ENCODE results near the gene TMPRSS11A. TPM values are rescaled to one million over a fixed set of nuclear protein-coding genes. Genes with fewer than 3 reads are reported as not detected.

TMPRSS11A gene
- polyA plus RNA-seq, 1 experiment, result not detected

DNA sequence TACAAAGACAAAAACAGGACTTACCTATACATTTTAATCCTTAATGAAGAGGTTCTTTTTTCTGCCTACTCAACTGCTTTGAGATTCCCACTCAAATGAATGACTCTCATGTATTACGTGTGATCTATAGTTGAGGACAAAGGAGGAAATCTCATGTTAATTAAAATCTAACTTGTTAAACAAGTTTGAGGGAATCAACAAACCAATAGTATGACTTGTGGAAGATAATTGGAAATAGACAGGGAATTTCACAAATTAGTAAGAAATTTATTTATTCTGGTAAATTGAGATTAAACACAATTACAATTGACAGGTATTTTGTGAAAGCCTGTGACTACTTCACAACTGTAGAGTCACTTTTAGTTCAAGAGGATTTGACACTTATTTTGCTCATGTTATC lies 79.4 kb downstream of the TMPRSS11A start, which contains the start of gene TMPRSS11D:
TMPRSS11D (minus strand) TSS at position 101 of the 400 bp plus-strand sequence; CDS start at position 32, 69 bp downstream.
- Histone ChIP-seq H3K4me3 (ENCODE audit: low read depth, low read length) (no peak within 1 kb of the TSS), H3K27ac (ENCODE audit: low read depth, low read length) (no peak within 1 kb of the TSS), H3K9me3 (ENCODE audit: control insufficient read depth, insufficient read depth, low read length) (no peaks in the 10 kb centered on the region), H3K27me3 (ENCODE audit: control insufficient read depth, insufficient read depth, low read length) (no peaks in the 10 kb centered on the region)
- DNase-seq (ENCODE audit: low read depth, low spot score), result no peak
- ChIA-PET POLR2A (no interaction called here), CTCF (interaction anchor here (0.5 to 7.8 kb wide), 3 partner anchors 27 to 220 kb away, joined by 3 to 62 read pairs (median 9); no protein-coding TSS in a partner anchor)
- TF ChIP-seq, protein P1, sequence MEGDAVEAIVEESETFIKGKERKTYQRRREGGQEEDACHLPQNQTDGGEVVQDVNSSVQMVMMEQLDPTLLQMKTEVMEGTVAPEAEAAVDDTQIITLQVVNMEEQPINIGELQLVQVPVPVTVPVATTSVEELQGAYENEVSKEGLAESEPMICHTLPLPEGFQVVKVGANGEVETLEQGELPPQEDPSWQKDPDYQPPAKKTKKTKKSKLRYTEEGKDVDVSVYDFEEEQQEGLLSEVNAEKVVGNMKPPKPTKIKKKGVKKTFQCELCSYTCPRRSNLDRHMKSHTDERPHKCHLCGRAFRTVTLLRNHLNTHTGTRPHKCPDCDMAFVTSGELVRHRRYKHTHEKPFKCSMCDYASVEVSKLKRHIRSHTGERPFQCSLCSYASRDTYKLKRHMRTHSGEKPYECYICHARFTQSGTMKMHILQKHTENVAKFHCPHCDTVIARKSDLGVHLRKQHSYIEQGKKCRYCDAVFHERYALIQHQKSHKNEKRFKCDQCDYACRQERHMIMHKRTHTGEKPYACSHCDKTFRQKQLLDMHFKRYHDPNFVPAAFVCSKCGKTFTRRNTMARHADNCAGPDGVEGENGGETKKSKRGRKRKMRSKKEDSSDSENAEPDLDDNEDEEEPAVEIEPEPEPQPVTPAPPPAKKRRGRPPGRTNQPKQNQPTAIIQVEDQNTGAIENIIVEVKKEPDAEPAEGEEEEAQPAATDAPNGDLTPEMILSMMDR (IDR thresholded peaks at IDR 0.05; ENCODE audit: low read depth, low read length), result no peak

DNA sequence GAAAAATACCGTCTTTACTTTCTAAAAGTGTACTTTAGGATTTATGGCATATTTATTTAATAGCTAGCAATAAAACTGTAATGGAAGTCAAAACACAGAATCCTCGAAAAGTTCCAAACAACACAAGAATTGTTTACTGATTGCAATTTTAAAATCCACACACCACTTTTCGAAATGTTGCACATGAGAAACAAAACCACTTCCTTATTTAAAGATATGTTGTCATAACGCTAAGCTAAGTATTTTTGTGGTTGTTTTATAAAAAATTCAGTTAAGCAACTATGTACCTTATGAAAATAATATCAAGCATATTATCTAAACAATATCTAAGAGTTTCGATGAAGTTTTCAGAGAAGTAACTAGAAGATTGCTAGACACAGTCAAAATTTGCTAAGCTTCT lies 79.8 kb downstream of the TMPRSS11A start:
- H3K27ac ChIP-seq (ENCODE audit: low read depth, low read length), result no peak overlapping the region
- ChIA-PET CTCF (interaction anchor here (0.6 to 7.8 kb wide), 3 partner anchors 13 to 137 kb away, joined by 4 to 62 read pairs (median 9); no protein-coding TSS in a partner anchor), POLR2A (no interaction called here)
- TF ChIP-seq, protein P1 (IDR thresholded peaks at IDR 0.05; ENCODE audit: low read depth, low read length), result no peak
- H3K4me3 ChIP-seq (ENCODE audit: low read depth, low read length), result no peak overlapping the region
- DNase-seq (ENCODE audit: low read depth, low spot score), result no peak
- no peaks in the 10 kb centered on the region for H3K27me3 ChIP-seq (ENCODE audit: control insufficient read depth, insufficient read depth, low read length)
- no peaks in the 10 kb centered on the region for H3K9me3 ChIP-seq (ENCODE audit: control insufficient read depth, insufficient read depth, low read length)

- ChIA-PET CTCF (interaction anchor here (7.8 kb wide), 1 partner anchor 30 kb away, joined by 62 read pairs; no protein-coding TSS in a partner anchor), POLR2A (no interaction called here)
- TF ChIP-seq, protein P1 (IDR thresholded peaks at IDR 0.05; ENCODE audit: low read depth, low read length), result no peak
- no peaks in the 10 kb centered on the region for H3K9me3 ChIP-seq (ENCODE audit: control insufficient read depth, insufficient read depth, low read length)
- H3K27ac ChIP-seq (ENCODE audit: low read depth, low read length), result no peak overlapping the region
- no peaks in the 10 kb centered on the region for H3K27me3 ChIP-seq (ENCODE audit: control insufficient read depth, insufficient read depth, low read length)
- no peak overlapping the region for H3K4me3 ChIP-seq (ENCODE audit: low read depth, low read length)
- DNase-seq (ENCODE audit: low read depth, low spot score), result no peak
Observed at GRCh38 chr4:67880866-67881610, 82.3 kb downstream of the TMPRSS11A start.

DNA sequence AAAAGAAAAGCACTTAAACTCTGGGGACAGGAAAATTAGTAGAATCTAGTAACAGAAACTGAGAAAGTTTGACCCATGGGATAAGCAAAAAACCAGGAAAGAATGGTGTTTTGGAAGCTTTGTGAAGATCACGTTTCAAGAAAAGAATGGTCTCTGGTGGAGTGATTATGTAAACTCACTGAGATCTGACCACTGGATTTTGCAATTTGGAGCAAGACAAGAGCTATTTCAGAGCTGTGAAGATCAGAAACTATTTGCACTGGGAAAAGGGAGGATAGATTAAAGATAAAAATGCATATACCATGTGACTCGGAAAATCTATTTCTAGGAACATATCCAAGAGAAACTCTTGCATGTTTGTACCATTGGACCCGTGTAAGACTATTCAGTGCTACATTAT lies 83.8 kb downstream of the TMPRSS11A start:
- TF ChIP-seq, protein P1 (IDR thresholded peaks at IDR 0.05; ENCODE audit: low read depth, low read length), result no peak
- H3K4me3 ChIP-seq (ENCODE audit: low read depth, low read length), result no peak overlapping the region
- DNase-seq (ENCODE audit: low read depth, low spot score), result no peak
- H3K27ac ChIP-seq (ENCODE audit: low read depth, low read length), result no peak overlapping the region
- ChIA-PET CTCF (interaction anchor here (0.8 to 7.8 kb wide), 4 partner anchors 11 to 180 kb away, joined by 3 to 62 read pairs (median 4); no protein-coding TSS in a partner anchor), POLR2A (interaction anchor here (0.6 to 0.7 kb wide), 2 partner anchors 29 to 45 kb away, joined by 4 to 10 read pairs; no protein-coding TSS in a partner anchor)
- no peaks in the 10 kb centered on the region for H3K9me3 ChIP-seq (ENCODE audit: control insufficient read depth, insufficient read depth, low read length)
- no peaks in the 10 kb centered on the region for H3K27me3 ChIP-seq (ENCODE audit: control insufficient read depth, insufficient read depth, low read length)

DNA sequence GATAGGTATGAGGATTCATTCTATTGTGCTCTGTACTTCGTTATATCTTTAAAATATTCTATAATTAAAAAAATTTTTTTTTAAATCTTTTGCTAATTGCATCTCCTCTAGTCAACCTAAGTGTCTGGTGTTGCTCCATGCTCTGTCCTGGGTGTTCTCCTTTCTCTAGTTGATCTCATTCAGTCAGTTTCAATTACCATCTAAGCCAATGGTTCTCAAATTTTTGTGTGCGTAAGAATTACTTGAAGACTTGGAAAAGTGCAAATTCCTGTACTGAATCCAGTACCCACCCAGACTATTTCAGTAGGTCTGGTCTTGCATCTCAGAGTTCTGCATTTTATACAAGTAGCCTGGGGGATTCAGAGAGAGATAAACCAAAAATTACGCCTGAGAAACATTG lies 86.2 kb downstream of the TMPRSS11A start:
- H3K27me3 ChIP-seq (ENCODE audit: control insufficient read depth, insufficient read depth, low read length), result no peaks in the 10 kb centered on the region
- no peak for DNase-seq (ENCODE audit: low read depth, low spot score)
- no peak overlapping the region for H3K27ac ChIP-seq (ENCODE audit: low read depth, low read length)
- POLR2A ChIA-PET, result no interaction called here
- H3K9me3 ChIP-seq (ENCODE audit: control insufficient read depth, insufficient read depth, low read length), result no peaks in the 10 kb centered on the region
- H3K4me3 ChIP-seq (ENCODE audit: low read depth, low read length), result no peak overlapping the region
- CTCF ChIA-PET, result interaction anchor here (1.0 kb wide), 1 partner anchor 33 kb away, joined by 3 read pairs; no protein-coding TSS in a partner anchor
- TF ChIP-seq, protein P1 (IDR thresholded peaks at IDR 0.05; ENCODE audit: low read depth, low read length), result no peak

Data from AG04450 (cell line).